Type B pancreatic cell (in vitro differentiated cells): ENCODE results near the gene PLCE1. TPM values are rescaled to one million over a fixed set of nuclear protein-coding genes. Genes with fewer than 3 reads are reported as not detected.
A peak's percentile ranks its signal among the peaks of the same experiment; 100 is the strongest.

Experiments
- DNase-seq: peaks from one replicate; pipeline ENCODE4 v3.0.0; 2021; ENCODE audit warnings: mixed read lengths; ENCODE audit not compliant: unreplicated experiment; ENCODE audit errors: extremely low spot score
- H3K27ac Mint-ChIP-seq: 2 replicates; pipeline ENCODE4 v1.8.0; 2021; ENCODE audit warnings: mild to moderate bottlenecking, mixed read lengths
- H3K27me3 Mint-ChIP-seq: 2 replicates; pipeline ENCODE4 v1.8.0; 2021; ENCODE audit warnings: mixed read lengths
- H3K36me3 Mint-ChIP-seq: 2 replicates; pipeline ENCODE4 v1.8.0; 2021; ENCODE audit warnings: mixed read lengths
- H3K4me1 Mint-ChIP-seq: one replicate; pipeline ENCODE4 v1.8.0; 2021; ENCODE audit warnings: mixed read lengths; ENCODE audit not compliant: unreplicated experiment
- H3K4me3 Mint-ChIP-seq: 2 replicates; pipeline ENCODE4 v1.8.0; 2021; ENCODE audit warnings: mild to moderate bottlenecking, mixed read lengths
- H3K9me3 Mint-ChIP-seq: 2 replicates; pipeline ENCODE4 v1.8.0; 2021; ENCODE audit warnings: mixed read lengths
- CTCF ChIP-seq: fragments of 200-600 bp; sonication (generic); conservative IDR thresholded peaks from 2 replicates; pipeline ENCODE4 v1.5.0; 2021; ENCODE audit warnings: antibody characterized with exemption, mild to moderate bottlenecking
- total RNA-seq: library from RNA; stranded (reverse); gene quantifications from 2 replicates; pipeline ENCODE4 v1.2.1, GENCODE V29; 2021; ENCODE audit warnings: low replicate concordance

The PLCE1 gene
- total RNA-seq, 1 donor from 2014 or later, result 7.8 TPM

- Mint-ChIP-seq H3K4me1 (peaks cover 27% of the 10 kb centered on the region), H3K36me3 (peaks cover 6% of the 10 kb centered on the region), H3K27me3 (no peaks in the 10 kb centered on the region), H3K9me3 (no peaks in the 10 kb centered on the region), H3K27ac (no peak overlapping the region), H3K4me3 (no peak overlapping the region)
- TF ChIP-seq CTCF, result no peak
- DNase-seq, result no peak
These were observed 42.4 kb downstream of the PLCE1 start for GRCh38 chr10:94035982-94036765.

- Mint-ChIP-seq H3K27ac (no peak overlapping the region), H3K27me3 (no peaks in the 10 kb centered on the region), H3K36me3 (peaks cover 2% of the 10 kb centered on the region), H3K4me3 (no peak overlapping the region), H3K9me3 (no peaks in the 10 kb centered on the region), H3K4me1 (peaks cover 27% of the 10 kb centered on the region)
- no peak for DNase-seq
- no peak for TF ChIP-seq CTCF
These were observed 43.0 kb downstream of the PLCE1 start for GRCh38 chr10:94036766-94037033.

- DNase-seq, result no peak
- Mint-ChIP-seq H3K4me1 (peaks cover 30% of the 10 kb centered on the region), H3K9me3 (no peaks in the 10 kb centered on the region), H3K4me3 (peak overlapping the region; percentile 22), H3K27ac (no peak overlapping the region), H3K36me3 (no peaks in the 10 kb centered on the region), H3K27me3 (no peaks in the 10 kb centered on the region)
- TF ChIP-seq CTCF, result no peak
These were observed 43.6 kb downstream of the PLCE1 start for GRCh38 chr10:94037286-94037685.

- H3K4me3 Mint-ChIP-seq, result no peak overlapping the region
- no peak for DNase-seq
- no peak overlapping the region for H3K27ac Mint-ChIP-seq
- H3K4me1 Mint-ChIP-seq, result peaks cover 37% of the 10 kb centered on the region
- no peaks in the 10 kb centered on the region for H3K36me3 Mint-ChIP-seq
- no peak for TF ChIP-seq CTCF
- H3K9me3 Mint-ChIP-seq, result no peaks in the 10 kb centered on the region
- H3K27me3 Mint-ChIP-seq, result no peaks in the 10 kb centered on the region
These were observed 44.3 kb downstream of the PLCE1 start for GRCh38 chr10:94038024-94038423.

- no peak for TF ChIP-seq CTCF
- Mint-ChIP-seq H3K27ac (no peak overlapping the region), H3K27me3 (no peaks in the 10 kb centered on the region), H3K36me3 (no peaks in the 10 kb centered on the region), H3K9me3 (no peaks in the 10 kb centered on the region), H3K4me1 (peaks cover 32% of the 10 kb centered on the region), H3K4me3 (no peak overlapping the region)
- no peak for DNase-seq
These were observed 47.5 kb downstream of the PLCE1 start for GRCh38 chr10:94041206-94041605.
